Activated B cell treated with CpG ODN at 0.5 μM for 24 hours (primary cell): ENCODE data around the gene GANAB. TPM values are rescaled to one million over a fixed set of nuclear protein-coding genes. Genes with fewer than 3 reads are reported as not detected.

Source experiments
- ATAC-seq: fragments of 200-7000 bp; cut with Tn5 transposase; one replicate; pipeline ENCODE4 v1.10.0; 2021; ENCODE audit warnings: low read depth, mild to moderate bottlenecking, moderate library complexity
- CTCF ChIA-PET: fragments of 350-600 bp; sonication (Branson Sonifier 250); formaldehyde crosslinking; loops from one replicate; lab custom pipeline; 2021; ENCODE audit warnings: antibody characterized with exemption; lab: Charles Lee
- POLR2A ChIA-PET: fragments of 350-600 bp; sonication (Branson Sonifier 250); formaldehyde crosslinking; loops from one replicate; lab custom pipeline; 2021; ENCODE audit warnings: antibody characterized with exemption; lab: Charles Lee
- DNase-seq: peaks from one replicate; pipeline ENCODE4 v3.0.0; 2022
- H3K27ac Mint-ChIP-seq: one replicate; pipeline ENCODE4 v1.8.0; 2020; ENCODE audit warnings: mixed read lengths
- H3K27me3 Mint-ChIP-seq: one replicate; pipeline ENCODE4 v1.8.0; 2021; ENCODE audit warnings: mixed read lengths
- H3K36me3 Mint-ChIP-seq: one replicate; pipeline ENCODE4 v1.8.0; 2021; ENCODE audit warnings: low read depth, mixed read lengths
- H3K4me1 Mint-ChIP-seq: one replicate; pipeline ENCODE4 v1.8.0; 2021; ENCODE audit warnings: mixed read lengths
- H3K4me3 Mint-ChIP-seq: one replicate; pipeline ENCODE4 v1.8.0; 2020; ENCODE audit warnings: mild to moderate bottlenecking, mixed read lengths
- H3K9me3 Mint-ChIP-seq: one replicate; pipeline ENCODE4 v1.8.0; 2020; ENCODE audit warnings: mixed read lengths
- CTCF ChIP-seq: fragments of 200-600 bp; IDR thresholded peaks from one replicate; pipeline ENCODE4 v1.8.0; 2022; ENCODE audit warnings: antibody characterized with exemption, mild to moderate bottlenecking
- intact Hi-C: fragments of 100-400 bp; cut with micrococcal nuclease; formaldehyde crosslinking; loops from one replicate; pipeline ENCODE4 v1.15.1; 2024
- total RNA-seq: library from RNA; stranded (reverse); gene quantifications from 2 replicates; pipeline ENCODE4 v1.2.3, GENCODE V29; 2022

Gene GANAB
- total RNA-seq, 1 donor from 2014 or later = 187 TPM

GRCh38 chr11:62607714-62608113 is 38.7 kb downstream of the GANAB start:
- no peaks in the 10 kb centered on the region for H3K9me3 Mint-ChIP-seq
- no peak for DNase-seq
- H3K4me1 Mint-ChIP-seq = peaks cover 36% of the 10 kb centered on the region
- peaks cover 61% of the 10 kb centered on the region for H3K36me3 Mint-ChIP-seq
- H3K27ac Mint-ChIP-seq = peak overlapping the region; percentile 41
- intact Hi-C loops = no loop called here
- H3K4me3 Mint-ChIP-seq = no peak overlapping the region
- TF ChIP-seq CTCF = no peak
- ChIA-PET CTCF (no interaction called here), POLR2A (interaction anchor here (0.5 to 1.8 kb wide), 7 partner anchors 8 to 234 kb away, joined by 3 to 5 read pairs (median 3); partner anchors contain the start of genes C11orf98, CSKMT, INTS5 and TUT1)
- no peak for ATAC-seq
- H3K27me3 Mint-ChIP-seq = no peaks in the 10 kb centered on the region

- H3K27ac Mint-ChIP-seq = no peak overlapping the region
- no peaks in the 10 kb centered on the region for H3K9me3 Mint-ChIP-seq
- H3K4me1 Mint-ChIP-seq = peaks cover 31% of the 10 kb centered on the region
- no peak overlapping the region for H3K4me3 Mint-ChIP-seq
- DNase-seq (no peak), ATAC-seq (no peak)
- TF ChIP-seq CTCF = no peak
- H3K27me3 Mint-ChIP-seq = no peaks in the 10 kb centered on the region
- intact Hi-C loops = no loop called here
- POLR2A ChIA-PET = interaction anchor here (0.7 to 8.2 kb wide), 2 partner anchors 14 to 1249 kb away, joined by 3 to 246 read pairs; partner anchors contain the start of gene TUT1
- CTCF ChIA-PET = interaction anchor here (1.4 kb wide), 1 partner anchor 16 kb away, joined by 3 read pairs; the partner anchor contains the start of gene B3GAT3
- H3K36me3 Mint-ChIP-seq = peaks cover 59% of the 10 kb centered on the region
Measured at GRCh38 chr11:62605902-62606301, 40.5 kb downstream of the GANAB start.

DNA sequence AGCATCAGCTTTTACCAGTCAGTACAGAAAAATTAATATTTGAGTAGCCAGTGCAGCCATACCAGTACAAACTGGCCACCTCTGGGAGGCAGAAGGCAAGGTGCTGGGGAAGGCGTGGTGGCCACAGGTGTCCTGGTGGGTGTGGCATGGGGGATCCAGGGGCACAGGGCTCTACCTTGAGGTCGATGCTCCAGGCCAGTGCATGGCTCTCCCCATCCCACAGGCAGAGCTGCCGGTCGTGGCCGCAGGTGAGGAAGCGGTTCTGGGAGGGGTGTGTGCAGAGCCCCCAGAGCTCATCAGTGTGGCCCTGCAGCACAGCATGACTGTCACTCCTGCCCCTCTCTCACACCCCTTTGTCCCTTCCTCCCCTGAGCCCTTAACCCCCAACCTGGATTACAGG is 40.9 kb downstream of the GANAB start:
- H3K4me1 Mint-ChIP-seq = peaks cover 30% of the 10 kb centered on the region
- CTCF ChIA-PET = interaction anchor here (1.4 kb wide), 1 partner anchor 17 kb away, joined by 3 read pairs; the partner anchor contains the start of gene B3GAT3
- intact Hi-C loops = no loop called here
- no peaks in the 10 kb centered on the region for H3K27me3 Mint-ChIP-seq
- no peaks in the 10 kb centered on the region for H3K9me3 Mint-ChIP-seq
- POLR2A ChIA-PET = interaction anchor here (0.6 to 8.2 kb wide), 3 partner anchors 13 to 89 kb away, joined by 4 to 246 read pairs (median 5); partner anchors contain the start of gene TUT1
- H3K27ac Mint-ChIP-seq = no peak overlapping the region
- H3K36me3 Mint-ChIP-seq = peaks cover 60% of the 10 kb centered on the region
- ATAC-seq (no peak), DNase-seq (no peak)
- TF ChIP-seq CTCF = no peak
- no peak overlapping the region for H3K4me3 Mint-ChIP-seq

- no peak for TF ChIP-seq CTCF
- intact Hi-C loops = no loop called here
- Mint-ChIP-seq H3K9me3 (no peaks in the 10 kb centered on the region), H3K27me3 (no peaks in the 10 kb centered on the region), H3K4me1 (peaks cover 35% of the 10 kb centered on the region), H3K27ac (no peak overlapping the region), H3K4me3 (no peak overlapping the region), H3K36me3 (peaks cover 64% of the 10 kb centered on the region)
- ATAC-seq (no peak), DNase-seq (no peak)
- ChIA-PET CTCF (interaction anchor here (1.0 to 1.4 kb wide), 2 partner anchors 13 to 18 kb away, joined by 3 read pairs; partner anchors contain the start of genes B3GAT3 and TUT1), POLR2A (interaction anchor here (0.9 to 8.2 kb wide), 3 partner anchors 12 to 49 kb away, joined by 3 to 246 read pairs (median 4); partner anchors contain the start of genes INTS5 and TUT1)
Measured at GRCh38 chr11:62604460-62605120, 41.8 kb downstream of the GANAB start.

- Mint-ChIP-seq H3K27ac (no peak overlapping the region), H3K27me3 (no peaks in the 10 kb centered on the region), H3K4me3 (peak overlapping the region; percentile 75), H3K36me3 (peaks cover 69% of the 10 kb centered on the region), H3K4me1 (peaks cover 39% of the 10 kb centered on the region), H3K9me3 (peaks cover 2% of the 10 kb centered on the region)
- CTCF ChIA-PET = interaction anchor here (1.0 kb wide), 1 partner anchor 12 kb away, joined by 3 read pairs; the partner anchor contains the start of gene TUT1
- DNase-seq (no peak), ATAC-seq (no peak)
- TF ChIP-seq CTCF = no peak
- intact Hi-C loops = loop anchor here (2.0 kb wide), 1 partner anchor 47 kb away; no protein-coding TSS in a partner anchor
- POLR2A ChIA-PET = interaction anchor here (0.8 to 8.2 kb wide), 4 partner anchors 7 to 68 kb away, joined by 3 to 246 read pairs (median 4); partner anchors contain the start of genes INTS5, LBHD1, TUT1 and UQCC3
Measured at GRCh38 chr11:62603776-62604299, 42.6 kb downstream of the GANAB start.
